GM19238 (cell line): Measurements from ENCODE around the gene SFI1.
"Not testable (repeated sequence)": the region's sequence is repeated elsewhere in the genome, so short reads cannot be mapped to it uniquely, and the experiment has no call there.

Experiments
- DNase-seq: peaks from one replicate; pipeline ENCODE4 v3.0.0; 2011; ENCODE audit warnings: low spot score; ENCODE audit not compliant: insufficient read length

Gene SFI1

DNA sequence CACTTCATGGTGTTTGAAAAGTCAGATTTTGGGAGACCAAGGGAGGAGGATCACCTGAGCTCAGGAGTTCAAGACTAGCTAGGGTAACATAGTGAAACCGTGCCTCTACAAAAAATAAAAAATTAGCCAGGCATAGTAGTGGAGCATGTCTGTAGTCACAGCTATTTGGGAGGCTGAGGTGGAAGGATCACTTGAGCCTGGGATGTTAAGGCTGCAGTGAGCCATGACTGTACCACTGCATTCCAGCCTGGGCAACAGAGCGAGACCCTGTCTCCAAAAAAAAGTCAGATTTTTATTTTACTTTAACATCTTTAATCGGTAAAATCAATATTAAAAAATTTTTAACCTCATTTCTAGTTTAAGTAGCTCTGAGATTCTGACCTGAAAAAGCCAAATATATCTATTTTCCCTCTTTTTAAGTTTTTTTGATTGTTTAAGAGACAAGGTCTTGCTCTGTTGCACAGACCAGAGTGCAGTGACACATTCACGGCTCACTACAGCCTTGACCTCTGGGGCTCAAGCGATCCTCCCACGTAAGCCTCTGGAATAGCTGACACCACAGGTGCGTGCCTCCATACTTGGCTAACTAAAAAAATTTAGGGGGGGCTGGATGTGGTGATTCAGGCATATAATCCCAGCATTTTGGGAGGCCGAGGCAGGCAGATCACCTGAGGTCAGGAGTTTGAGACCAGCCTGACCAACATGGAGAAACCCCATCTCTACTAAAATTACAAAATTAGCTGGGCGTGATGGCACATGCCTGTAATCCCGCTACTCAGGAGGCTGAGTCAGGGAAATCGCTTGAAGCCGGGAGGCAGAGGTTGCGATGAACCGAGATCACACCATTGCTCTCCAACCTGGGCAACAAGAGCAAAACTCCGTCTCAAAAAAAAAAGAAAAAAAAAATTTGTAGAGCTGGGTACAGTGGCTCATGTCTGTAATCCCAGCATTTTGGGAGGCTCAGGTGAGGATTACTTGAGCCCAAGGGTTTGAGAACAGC lies 48.4 kb downstream of the SFI1 start:
- no peak for DNase-seq

DNA sequence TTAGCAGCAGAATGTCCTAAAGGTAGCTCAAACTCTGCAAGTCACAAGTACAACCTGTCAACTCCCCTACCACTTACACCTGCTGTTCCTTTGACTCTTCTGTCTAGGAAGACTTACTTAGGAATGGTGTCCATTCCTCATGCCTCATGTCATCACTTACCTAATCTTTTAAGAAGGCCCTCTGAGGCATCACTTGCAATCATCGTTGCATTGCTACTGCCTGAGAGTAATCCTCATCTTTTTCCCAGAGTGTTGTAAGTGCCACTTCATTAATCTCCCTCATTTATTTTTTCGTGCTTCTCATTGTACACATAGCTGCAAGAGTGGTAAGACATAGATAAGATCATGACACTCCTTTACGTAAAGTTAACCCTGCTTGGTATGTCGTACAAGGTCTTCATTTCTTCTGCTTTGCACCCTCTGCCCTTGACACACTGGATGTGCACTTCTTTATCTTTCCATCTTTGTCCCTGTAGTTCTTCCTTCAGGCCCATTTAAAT lies 54.6 kb downstream of the SFI1 start:
- no peak for DNase-seq

GRCh38 chr22:31556627-31557203 lies 60.4 kb downstream of the SFI1 start:
- DNase-seq: no peak

DNA sequence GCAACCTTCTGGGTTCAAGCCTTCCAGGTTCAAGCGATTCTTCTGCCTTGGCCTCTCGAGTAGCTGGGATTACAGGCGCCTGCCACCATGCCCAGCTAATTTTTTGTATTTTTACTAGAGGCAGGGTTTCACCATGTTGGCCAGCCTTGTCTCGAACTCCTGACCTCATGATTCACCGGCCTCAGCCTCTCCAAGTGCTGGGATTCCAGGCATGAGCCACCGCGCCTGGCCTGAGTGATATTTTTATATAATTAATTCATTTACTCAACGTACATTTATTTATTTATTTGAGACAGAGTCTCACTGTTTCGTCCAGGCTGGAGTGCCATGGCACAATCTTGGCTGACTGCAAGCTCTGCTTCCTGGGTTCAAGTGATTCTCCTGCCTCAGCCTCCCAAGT lies 62.2 kb downstream of the SFI1 start:
- DNase-seq: not testable (repeated sequence)

GRCh38 chr22:31561238-31561887 lies 65.0 kb downstream of the SFI1 start:
- peak; percentile 33 for DNase-seq

- DNase-seq: no peak
These were observed 65.6 kb downstream of the SFI1 start for GRCh38 chr22:31561970-31562369.

GRCh38 chr22:31566484-31566883 lies 70.1 kb downstream of the SFI1 start:
- no peak for DNase-seq

- DNase-seq: no peak
These were observed 70.9 kb downstream of the SFI1 start for GRCh38 chr22:31567196-31567595.

DNA sequence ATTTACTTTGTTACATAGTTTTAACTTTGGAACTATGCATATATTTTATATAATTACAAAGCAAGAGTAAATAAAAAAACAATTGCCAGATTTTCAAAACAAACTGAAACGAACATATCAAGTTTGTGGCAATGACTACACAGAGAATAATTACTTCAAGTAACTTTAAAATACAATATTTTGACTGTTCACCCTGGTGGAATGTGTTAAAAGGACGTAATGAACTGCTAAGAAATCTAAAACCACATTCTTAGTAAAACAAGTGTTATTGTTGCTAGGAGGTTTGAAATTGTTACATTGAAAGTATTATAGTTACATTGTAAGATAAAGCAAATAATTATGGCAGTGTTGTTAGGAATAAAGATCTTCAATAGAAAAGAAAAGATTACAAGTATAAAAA lies 71.4 kb downstream of the SFI1 start:
- DNase-seq: no peak

GRCh38 chr22:31569126-31569525 lies 72.8 kb downstream of the SFI1 start:
- DNase-seq: no peak

GRCh38 chr22:31572939-31573338 lies 76.6 kb downstream of the SFI1 start:
- DNase-seq: no peak

GRCh38 chr22:31574055-31574670 lies 77.8 kb downstream of the SFI1 start:
- DNase-seq: no peak

DNA sequence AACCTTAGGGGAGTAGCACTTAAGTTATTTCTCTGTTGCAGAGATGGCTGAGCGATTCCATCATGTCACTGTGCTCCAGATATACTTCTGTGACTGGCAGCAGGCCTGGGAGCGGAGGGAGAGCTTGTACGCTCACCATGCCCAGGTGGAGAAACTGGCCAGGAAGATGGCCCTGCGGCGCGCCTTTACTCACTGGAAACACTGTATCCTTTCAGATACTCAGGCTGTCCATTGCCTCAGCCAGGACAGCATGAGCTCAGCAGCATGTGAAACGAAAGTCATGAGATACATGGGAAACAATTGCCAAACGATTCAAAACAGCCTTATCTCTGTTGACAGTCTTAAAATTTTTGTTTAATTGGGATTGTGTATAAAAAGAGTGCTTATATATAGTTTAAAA lies 78.9 kb downstream of the SFI1 start:
- no peak for DNase-seq

DNA sequence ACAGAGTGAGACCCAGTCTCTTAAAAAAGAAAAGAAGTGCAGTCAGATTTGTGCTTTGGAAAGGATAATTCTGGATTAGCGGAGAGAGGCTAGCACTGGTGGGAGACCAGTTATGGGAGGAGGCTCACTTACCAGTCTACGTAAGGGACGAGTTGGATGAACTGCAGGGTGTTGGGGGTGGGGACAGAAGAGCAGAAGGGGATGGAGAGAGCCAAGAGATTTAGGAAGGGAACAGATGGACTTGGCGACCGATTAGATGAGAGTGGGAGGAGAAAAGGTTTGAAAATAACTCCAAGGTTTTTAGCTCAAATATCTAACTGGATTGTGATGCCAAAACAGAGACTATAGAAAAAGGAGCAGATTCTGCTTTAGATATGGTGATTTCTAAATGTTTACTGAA lies 81.4 kb downstream of the SFI1 start:
- no peak for DNase-seq

GRCh38 chr22:31578171-31578570 lies 81.8 kb downstream of the SFI1 start:
- no peak for DNase-seq

DNA sequence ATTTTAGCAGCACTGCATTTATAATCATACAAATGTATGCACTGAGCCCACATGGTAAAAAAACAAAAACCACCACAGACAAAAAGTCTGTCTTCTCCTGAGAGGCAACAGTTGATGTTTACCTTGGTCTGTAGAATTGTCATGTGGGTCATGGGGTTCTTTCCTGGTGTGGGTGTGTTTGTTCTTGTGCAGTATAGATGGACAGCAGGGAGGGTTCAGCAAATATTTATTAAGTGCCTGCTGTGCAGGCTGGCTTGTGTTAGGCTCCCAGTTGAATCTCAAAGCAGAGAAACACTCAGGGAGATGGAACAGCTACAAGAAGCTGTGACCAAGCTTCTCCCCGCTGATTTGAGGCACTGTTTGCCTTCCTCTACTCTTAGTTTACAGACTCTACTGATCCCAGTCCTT lies 83.5 kb downstream of the SFI1 start:
- no peak for DNase-seq

DNA sequence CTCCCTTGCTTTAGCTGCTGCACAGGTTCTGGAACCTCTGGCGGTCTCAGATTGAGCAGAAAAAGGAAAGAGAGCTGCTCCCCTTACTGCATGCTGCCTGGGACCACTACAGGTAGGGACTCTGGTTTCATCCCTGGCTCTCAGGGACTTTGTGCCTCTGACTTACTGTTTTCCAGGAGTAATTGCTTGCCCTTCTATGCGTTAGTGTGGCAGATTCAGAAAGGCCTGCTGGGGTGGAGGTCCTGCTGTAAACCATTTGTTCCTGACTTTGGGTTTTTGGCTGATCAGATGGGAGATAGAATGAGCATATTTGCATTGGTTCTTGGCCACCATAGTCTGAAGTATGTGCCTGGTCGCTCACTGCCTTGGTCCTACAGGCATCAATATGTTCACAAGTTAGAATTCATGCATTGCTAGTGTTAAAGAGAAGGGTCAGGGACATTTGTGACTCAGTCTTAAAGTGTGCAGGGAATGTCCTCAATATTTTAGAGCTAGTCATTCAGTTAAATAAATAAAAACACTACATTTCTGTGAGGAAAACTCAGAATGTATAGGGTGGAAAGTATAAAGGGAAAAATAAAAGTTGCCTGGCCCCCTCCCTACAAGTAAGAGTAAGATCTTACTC lies 87.6 kb downstream of the SFI1 start:
- DNase-seq: no peak

DNA sequence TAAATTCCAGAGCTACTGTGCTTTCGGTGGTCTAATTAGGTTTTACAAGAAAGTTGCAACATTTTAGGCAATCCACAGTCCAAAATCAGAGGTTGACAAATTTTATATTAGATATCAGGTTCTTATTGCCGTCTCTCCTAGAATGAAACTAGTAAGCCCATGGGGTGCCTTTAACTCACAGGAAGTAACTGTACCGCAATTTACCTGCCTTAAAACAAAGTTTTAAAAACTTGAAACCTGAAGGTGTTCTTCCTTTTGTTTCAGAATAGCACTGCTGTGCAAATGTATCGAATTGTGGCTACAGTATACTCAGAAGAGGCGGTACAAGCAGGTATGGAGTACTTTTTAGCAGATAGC lies 88.4 kb downstream of the SFI1 start:
- DNase-seq: no peak

DNA sequence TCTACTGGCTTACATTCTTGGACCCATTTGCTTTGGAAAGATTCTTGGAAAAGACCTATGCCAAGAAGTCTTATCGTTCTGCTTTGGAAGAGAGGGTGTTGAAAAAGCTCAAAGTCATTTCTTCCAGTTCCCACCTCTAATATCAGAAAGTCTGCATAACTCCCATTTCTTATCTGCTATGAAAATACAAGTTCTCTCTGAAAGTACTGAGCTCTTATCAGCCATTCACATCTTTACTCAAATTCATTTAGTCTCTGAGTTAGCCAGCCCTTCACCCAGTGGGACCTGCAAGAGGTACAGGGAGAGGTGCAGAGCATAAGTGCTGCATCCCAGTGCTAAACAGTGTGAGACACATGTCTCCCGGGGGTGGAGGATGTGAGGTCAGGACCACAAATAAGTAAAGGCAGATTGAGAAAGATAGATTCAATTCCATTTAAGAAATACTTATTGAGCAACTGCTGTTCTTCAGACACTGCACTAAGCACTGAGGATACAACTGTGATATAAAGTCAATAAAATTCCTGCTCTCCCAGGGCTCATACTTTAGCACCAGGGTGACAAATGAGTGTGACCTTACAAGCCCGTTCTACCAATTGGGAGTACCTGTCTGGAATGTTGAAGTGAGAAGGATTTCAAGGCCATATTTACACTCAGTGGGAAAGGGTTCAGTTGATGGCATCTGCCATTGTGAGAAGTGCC lies 89.0 kb downstream of the SFI1 start:
- no peak for DNase-seq

DNA sequence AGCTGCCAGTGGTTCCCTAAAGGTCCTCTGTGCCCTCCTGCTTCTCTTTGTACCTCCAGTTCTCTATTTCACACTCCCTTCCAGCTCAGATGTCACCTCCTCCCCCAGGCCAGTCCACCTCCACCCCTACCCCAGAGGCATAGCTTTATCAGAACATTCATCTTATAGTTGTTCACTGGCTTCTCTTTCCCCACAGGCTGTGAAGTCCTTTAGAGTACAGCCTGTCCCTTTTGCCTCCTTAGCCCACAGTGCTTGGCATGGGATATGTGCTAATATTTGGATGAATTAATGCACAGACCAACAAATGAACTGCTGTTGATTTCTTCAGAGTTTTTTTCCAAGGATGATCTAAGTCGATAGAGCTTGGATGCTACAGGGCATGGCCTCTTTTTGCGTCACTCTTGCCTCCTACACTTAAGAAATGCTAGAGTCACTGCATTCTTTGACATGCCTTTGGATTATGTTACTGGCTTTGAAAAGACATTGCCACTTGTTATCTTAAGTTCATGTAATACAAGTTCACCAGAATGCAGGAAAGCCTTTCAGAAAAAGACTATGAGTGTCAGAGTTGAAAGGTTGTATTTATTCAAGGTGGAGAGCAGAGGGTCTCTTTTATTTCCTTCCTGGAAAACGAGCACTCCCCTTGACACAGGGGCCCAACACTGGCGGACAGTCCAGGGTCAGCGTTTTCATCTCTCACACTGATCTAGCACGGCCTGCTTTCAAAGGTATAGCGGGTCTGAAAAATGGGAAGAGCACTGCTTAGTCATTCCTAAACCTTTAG lies 90.0 kb downstream of the SFI1 start:
- no peak for DNase-seq
